ENCODE data around the gene CUTA. TPM values are rescaled to one million over a fixed set of nuclear protein-coding genes. Genes with fewer than 3 reads are reported as not detected.

Gene CUTA
- total RNA-seq, 1 experiment from 2014 or later: 186 TPM

- ChIA-PET POLR2A (no interaction called here), RAD21 (ENCODE audit: low non-redundant PET in 1 of 2, low total read pairs in 2 of 2, uncharacterized antibody in 2 of 2, unreplicated experiment in 2 of 2) (no interaction called here), CTCF (no interaction called here)
- Histone ChIP-seq H3K36me3 (ENCODE audit: control insufficient read depth in 1 of 2, insufficient read depth in 2 of 2, low read length in 2 of 2) (peaks cover 0 to 2% of the 10 kb centered on the region in 2 experiments; a peak in 1 of 4 replicates), H3K79me2 (ENCODE audit: insufficient read depth, low read length) (peaks cover 20% of the 10 kb centered on the region), H3K4me3 (replicated peaks in 1 of 2; ENCODE audit: low read depth in 1 of 2, low read length in 2 of 2) (no peak overlapping the region), H3K9me2 (ENCODE audit: insufficient read depth) (no peaks in the 10 kb centered on the region), H3K27me3 (ENCODE audit: insufficient read depth, low read length) (no peaks in the 10 kb centered on the region), H3K9ac (ENCODE audit: low read length) (no peak overlapping the region), H2AFZ (ENCODE audit: low read depth, low read length, poor library complexity, severe bottlenecking) (no peak overlapping the region), H3K4me2 (ENCODE audit: low read length) (no peak overlapping the region), H3K9me3 (ENCODE audit: control insufficient read depth in 1 of 2, insufficient read depth in 1 of 2, low read depth in 1 of 2, low read length in 2 of 2) (no peaks in the 10 kb centered on the region), H3K4me1 (ENCODE audit: control insufficient read depth in 1 of 2, insufficient read depth in 2 of 2, low read length in 2 of 2) (peaks cover 15 to 44% of the 10 kb centered on the region in 2 experiments), H4K20me1 (ENCODE audit: insufficient read depth) (no peaks in the 10 kb centered on the region), H3K27ac (ENCODE audit: low read depth, low read length) (no peak overlapping the region)
- intact Hi-C loops (cut with micrococcal nuclease): no loop called here
- no peak for DNase-seq (ENCODE audit: low read depth, low spot score)
- TF ChIP-seq JUND (IDR thresholded peaks at IDR 0.05): no peak
- TF ChIP-seq ZFX (IDR thresholded peaks at IDR 0.05): no peak
- TF ChIP-seq POLR2AphosphoS5 (IDR thresholded peaks at IDR 0.05; ENCODE audit: low read depth, low read length): no peak
- no peak for TF ChIP-seq POLR2A (IDR thresholded peaks at IDR 0.05; ENCODE audit: borderline replicate concordance, extremely low read depth, insufficient read depth, insufficient read length)
- no peak for TF ChIP-seq SP1 (IDR thresholded peaks at IDR 0.05; ENCODE audit: low read depth)
- no peak for TF ChIP-seq EZH2phosphoT487 (IDR thresholded peaks at IDR 0.05; ENCODE audit: borderline replicate concordance)
- TF ChIP-seq EZH2 (IDR thresholded peaks at IDR 0.05): no peak
- no peak for TF ChIP-seq ELF1 (IDR thresholded peaks at IDR 0.05; ENCODE audit: borderline replicate concordance, low read depth)
- TF ChIP-seq RAD21 (IDR thresholded peaks at IDR 0.05; ENCODE audit: low read depth): no peak
- TF ChIP-seq CTCF (IDR thresholded peaks at IDR 0.05 in 2 of 3, conservative IDR thresholded peaks at IDR 0.05 in 1 of 3; ENCODE audit: borderline replicate concordance in 1 of 3, insufficient read depth in 1 of 3, low read depth in 2 of 3, low read length in 2 of 3): no peak
- TF ChIP-seq TCF7L2 (IDR thresholded peaks at IDR 0.05; ENCODE audit: borderline replicate concordance, extremely low read depth, insufficient read depth, insufficient read length): no peak
- no peak for TF ChIP-seq EGR1 (IDR thresholded peaks at IDR 0.05; ENCODE audit: low read depth)
- no peak for TF ChIP-seq CEBPB (IDR thresholded peaks at IDR 0.05; ENCODE audit: low read depth)
- ATAC-seq: no peak
- BruUV-seq (replicated peaks): no TSS peak
Observed at GRCh38 chr6:33420491-33421343, 2.8 kb upstream of the CUTA start.
